ACHN (cell line): ENCODE data around the gene IL3RA.
"Not testable (repeated sequence)": the region's sequence is repeated elsewhere in the genome, so short reads cannot be mapped to it uniquely, and the experiment has no call there.

Experiments
- DNase-seq: peaks from one replicate; pipeline ENCODE4 v3.0.0-alpha.2; 2015
- in situ Hi-C: cut with HindIII; loops from 2 replicates; pipeline ENCODE4 v1.10.0; 2017; ENCODE audit warnings: low sequenced_read_pairs, low pct_ligation_motif_present, low pct_unique_long_range_greater_than_20kb

IL3RA gene

DNA sequence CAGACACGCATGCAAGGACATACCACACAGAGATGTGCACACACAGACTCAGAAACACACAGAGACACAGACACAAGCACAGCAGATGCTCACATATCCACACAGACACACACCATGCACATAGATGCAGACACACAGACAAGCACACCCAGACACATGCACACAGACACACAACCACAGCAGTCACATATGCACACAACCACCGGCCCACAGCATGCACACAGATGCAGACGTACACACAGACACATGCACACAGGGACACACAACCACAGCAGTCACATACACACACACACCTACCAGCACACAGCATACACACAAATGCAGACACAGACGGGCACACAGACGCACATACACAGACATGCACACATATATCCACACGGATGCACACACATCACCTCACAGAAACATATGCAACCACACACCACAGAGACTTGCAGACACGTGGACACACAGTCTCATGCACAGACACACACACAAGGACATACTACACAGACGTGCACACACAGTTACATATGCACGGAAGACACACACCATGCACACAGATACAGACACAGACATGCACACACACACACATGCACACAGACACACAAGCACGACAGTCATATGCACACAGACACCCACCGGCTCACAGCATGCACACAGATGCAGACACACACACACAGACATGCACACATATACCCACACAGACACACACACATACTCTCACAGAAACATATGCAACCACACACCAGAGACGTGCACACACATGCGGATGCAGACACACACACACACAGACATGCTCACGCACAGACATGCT, 80.6 kb downstream of the IL3RA start:
- DNase-seq = no peak
- in situ Hi-C loops = no loop called here

DNA sequence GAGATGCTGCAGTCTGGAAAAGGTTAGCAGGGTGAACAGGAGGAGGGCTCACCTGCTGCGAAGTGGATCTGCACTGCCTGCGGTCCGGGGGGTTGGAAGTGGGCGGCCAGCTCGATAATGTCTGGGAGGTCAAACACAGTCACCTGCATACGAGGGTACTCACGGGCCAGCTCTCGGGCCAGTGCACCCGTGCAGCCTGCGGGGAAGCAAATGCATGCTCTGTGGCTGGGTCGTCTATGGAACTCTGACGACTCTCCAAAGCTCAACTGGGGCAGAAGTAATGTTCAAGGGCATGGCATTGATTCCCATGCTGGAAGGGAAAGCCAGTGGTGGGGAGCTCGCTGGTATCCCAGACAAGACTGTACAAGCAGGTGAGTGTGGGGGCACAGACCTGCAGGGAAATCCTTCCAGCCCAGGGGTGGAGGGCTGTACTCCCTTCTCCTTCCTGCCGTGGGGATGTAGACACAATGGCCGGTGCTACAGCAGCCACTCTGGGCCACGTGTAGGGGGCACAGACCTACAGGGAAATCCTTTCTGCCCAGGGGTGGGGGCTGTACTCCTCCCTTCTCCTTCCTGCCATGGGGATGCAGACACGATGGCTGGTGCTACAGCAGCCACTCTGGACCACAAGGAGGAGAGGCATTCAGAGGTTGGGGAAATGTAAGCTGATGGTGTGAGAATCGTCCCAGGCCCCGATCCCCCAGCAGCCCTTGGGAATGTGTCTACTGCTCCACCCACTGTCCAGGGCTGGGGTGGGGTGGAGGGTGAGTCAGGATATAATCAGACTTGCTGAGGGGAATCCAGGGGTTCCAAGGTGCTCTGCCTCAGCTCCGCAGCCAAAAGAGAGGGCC, 81.6 kb downstream of the IL3RA start:
- no peak for DNase-seq
- in situ Hi-C loops = no loop called here

DNA sequence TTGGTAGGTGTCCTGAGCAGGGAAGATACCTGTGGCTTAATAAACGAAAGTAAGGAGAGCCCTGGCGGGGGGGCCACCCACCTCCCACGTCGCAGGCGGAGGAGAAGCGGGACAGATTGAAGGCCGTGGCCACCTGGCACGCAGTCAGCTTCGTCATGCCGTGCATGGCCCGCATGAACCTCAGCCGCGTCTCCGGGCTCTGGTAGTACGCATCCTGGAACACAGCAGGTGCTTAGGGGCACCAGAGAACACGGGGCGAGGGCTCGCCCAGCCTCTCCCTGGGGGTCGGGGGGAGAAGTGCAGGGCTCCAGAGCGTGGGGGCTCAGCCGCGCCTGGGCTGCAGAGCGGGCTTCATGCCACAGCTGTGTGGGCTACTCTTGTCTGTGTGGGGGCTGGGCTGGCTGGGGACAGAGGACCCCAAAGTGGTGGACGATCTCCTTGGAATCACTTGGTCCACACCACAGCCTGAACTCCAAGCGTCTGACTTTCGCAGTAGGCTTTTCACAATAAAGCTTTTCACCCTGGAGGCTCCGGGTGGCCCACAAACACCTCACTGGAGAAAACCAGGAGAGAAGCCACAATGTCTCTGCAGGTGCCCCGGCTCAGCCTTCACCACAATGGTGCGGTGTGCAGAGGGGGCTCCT, 82.4 kb downstream of the IL3RA start:
- no peak for DNase-seq
- in situ Hi-C loops = no loop called here

DNA sequence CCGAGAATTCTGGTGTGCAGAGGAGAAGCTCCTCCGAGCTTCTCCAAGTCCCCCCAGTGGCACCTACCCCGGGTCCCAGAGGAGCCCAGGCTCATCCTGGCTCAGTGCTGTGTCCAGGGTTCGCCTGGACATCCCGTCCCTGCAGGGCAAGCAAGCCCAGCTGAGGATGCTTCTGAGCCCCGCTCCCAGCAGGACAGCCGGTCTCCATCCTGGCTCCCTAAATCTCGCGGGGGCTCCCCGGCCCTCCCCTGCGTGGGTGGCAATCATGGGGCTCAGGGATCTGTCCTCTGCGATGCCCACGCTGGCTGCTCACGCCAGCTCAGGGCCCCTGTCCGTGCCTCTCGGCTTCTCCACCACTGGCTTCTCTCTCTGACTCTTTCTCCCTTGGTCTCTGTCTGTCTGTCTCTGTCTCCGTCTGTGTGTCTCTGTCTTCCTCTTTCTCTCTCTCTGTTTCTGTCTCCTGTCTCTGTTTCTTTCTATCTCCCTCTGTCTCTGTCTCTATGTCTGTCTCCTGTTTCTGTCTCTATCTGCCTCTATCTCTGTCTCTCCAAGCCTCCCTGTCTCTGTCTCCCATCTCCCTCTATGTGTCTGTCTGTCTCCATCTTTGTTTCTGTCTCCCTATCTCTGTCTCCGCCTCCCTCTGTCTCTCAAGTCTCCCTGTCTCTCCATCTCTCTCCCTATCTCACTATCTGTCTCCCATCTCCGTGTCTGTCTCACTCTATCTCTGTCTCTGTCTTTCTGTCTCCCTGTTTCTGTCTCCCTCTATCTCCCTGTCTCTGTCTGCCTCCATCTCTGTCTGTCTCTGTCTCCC, 83.2 kb downstream of the IL3RA start:
- DNase-seq = no peak
- in situ Hi-C loops = no loop called here

- in situ Hi-C loops = no loop called here
- DNase-seq = no peak
Measured at GRCh38 chrX:1420371-1420770, 83.8 kb downstream of the IL3RA start.

- in situ Hi-C loops = no loop called here
- DNase-seq = no peak
Measured at GRCh38 chrX:1421433-1422134, 85.0 kb downstream of the IL3RA start.

GRCh38 chrX:1422135-1422465, 85.5 kb downstream of the IL3RA start:
- no peak for DNase-seq
- in situ Hi-C loops = no loop called here

GRCh38 chrX:1423215-1423614, 86.6 kb downstream of the IL3RA start:
- DNase-seq = no peak
- in situ Hi-C loops = no loop called here

GRCh38 chrX:1424147-1424851, 87.7 kb downstream of the IL3RA start:
- in situ Hi-C loops = no loop called here
- DNase-seq = no peak

DNA sequence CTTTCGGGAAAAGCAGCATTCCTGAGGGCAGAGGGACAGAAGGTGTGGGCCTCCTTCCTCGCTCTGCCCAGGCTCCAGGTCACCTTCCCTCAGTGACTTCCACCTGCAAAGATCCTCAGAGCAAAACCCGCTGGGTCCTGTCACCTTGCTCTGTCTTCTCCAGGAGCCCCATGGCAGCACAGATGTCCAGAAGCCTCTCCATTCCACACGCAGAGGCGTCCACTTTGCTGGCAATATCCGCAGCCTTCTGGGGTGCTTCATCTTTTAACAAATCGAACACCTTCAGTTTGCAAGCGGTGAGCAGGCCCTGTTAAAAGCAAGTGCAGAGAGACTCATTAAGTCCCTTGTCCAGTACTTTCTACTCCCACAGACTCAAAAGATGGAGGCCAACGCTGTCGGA, 88.8 kb downstream of the IL3RA start:
- DNase-seq = no peak
- in situ Hi-C loops = no loop called here

- in situ Hi-C loops, DNase-seq: not testable (repeated sequence)
Measured at GRCh38 chrX:1426321-1426720, 89.7 kb downstream of the IL3RA start.

DNA sequence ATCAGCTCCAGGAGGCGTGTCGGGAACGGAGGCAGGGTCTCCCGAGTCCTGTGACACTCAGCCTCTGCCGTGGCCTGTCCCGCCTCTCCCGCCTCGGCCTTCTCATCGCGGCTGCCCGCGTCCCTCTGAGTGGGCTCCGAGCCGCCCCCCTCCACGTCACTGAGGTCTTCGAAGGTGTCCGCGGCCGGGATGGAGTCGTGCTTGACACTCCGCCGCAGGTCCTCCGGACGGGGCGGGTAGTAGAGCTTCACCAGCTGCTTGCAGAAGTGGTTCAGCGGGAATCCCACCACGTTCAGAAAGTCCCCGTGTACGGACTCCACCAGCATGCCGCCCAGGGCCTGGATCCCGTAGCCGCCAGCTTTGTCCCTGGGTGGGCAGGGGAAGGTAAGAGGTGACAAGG, 91.2 kb downstream of the IL3RA start:
- in situ Hi-C loops = no loop called here
- DNase-seq = no peak

GRCh38 chrX:1430451-1430850, 93.9 kb downstream of the IL3RA start:
- in situ Hi-C loops = no loop called here

More at GRCh38 chrX:1430451-1430850, 93.9 kb downstream of the IL3RA start:
- DNase-seq = no peak
